GM23248 (cell line): ENCODE results near the gene THBS2. TPM values are rescaled to one million over a fixed set of nuclear protein-coding genes. Genes with fewer than 3 reads are reported as not detected.

Experiments used
- DNase-seq: peaks from one replicate; pipeline ENCODE4 v3.0.0-alpha.2; 2015
- H2AFZ ChIP-seq: fragments of 200-600 bp; sonication (generic); 2 replicates; pipeline ENCODE4 v1.6.1; 2016; ENCODE audit warnings: antibody characterized with exemption
- H3F3A ChIP-seq: fragments of 200-600 bp; sonication (generic); 2 replicates; pipeline ENCODE4 v1.6.1; 2016; ENCODE audit warnings: mild to moderate bottlenecking, antibody characterized with exemption, mixed run types; ENCODE audit not compliant: insufficient read depth
- H3K27ac ChIP-seq: fragments of 200-600 bp; sonication (generic); 2 replicates; pipeline ENCODE4 v1.5.1; 2016; ENCODE audit warnings: mild to moderate bottlenecking
- H3K27me3 ChIP-seq: fragments of 200-600 bp; sonication (generic); replicated peaks from 2 replicates; pipeline ENCODE4 v1.6.1; 2016; ENCODE audit warnings: mild to moderate bottlenecking; ENCODE audit not compliant: insufficient read depth
- H3K36me3 ChIP-seq: fragments of 200-600 bp; sonication (generic); 2 replicates; pipeline ENCODE4 v1.6.1; 2016; ENCODE audit warnings: low read depth, mild to moderate bottlenecking
- H3K4me1 ChIP-seq: fragments of 200-600 bp; sonication (generic); 2 replicates; pipeline ENCODE4 v1.6.1; 2016; ENCODE audit warnings: mild to moderate bottlenecking; ENCODE audit not compliant: insufficient read depth
- H3K4me2 ChIP-seq: fragments of 200-600 bp; sonication (generic); one replicate; pipeline ENCODE4 v1.6.1; 2016; ENCODE audit warnings: mild to moderate bottlenecking; ENCODE audit not compliant: unreplicated experiment
- H3K4me3 ChIP-seq: fragments of 200-600 bp; sonication (generic); 2 replicates; pipeline ENCODE4 v1.5.1; 2016; ENCODE audit warnings: mild to moderate bottlenecking
- H3K79me2 ChIP-seq: fragments of 200-600 bp; sonication (generic); 2 replicates; pipeline ENCODE4 v1.6.1; 2016; ENCODE audit warnings: mild to moderate bottlenecking; ENCODE audit not compliant: insufficient read depth
- H3K9ac ChIP-seq: fragments of 200-600 bp; sonication (generic); 2 replicates; pipeline ENCODE4 v1.6.1; 2016; ENCODE audit warnings: mild to moderate bottlenecking
- H3K9me2 ChIP-seq: fragments of 200-600 bp; sonication (generic); 2 replicates; pipeline ENCODE4 v1.6.1; 2016; ENCODE audit warnings: mixed run types, mild to moderate bottlenecking, moderate library complexity; ENCODE audit not compliant: insufficient read depth
- H3K9me3 ChIP-seq: fragments of 200-600 bp; sonication (generic); one replicate; pipeline ENCODE4 v1.6.1; 2017; ENCODE audit warnings: low read depth
- H4K20me1 ChIP-seq: fragments of 200-600 bp; sonication (generic); 2 replicates; pipeline ENCODE4 v1.6.0; 2016; ENCODE audit not compliant: insufficient read depth
- EZH2 ChIP-seq: fragments of 200-600 bp; sonication (generic); IDR thresholded peaks from 2 replicates; pipeline ENCODE4 v1.6.1; 2018; ENCODE audit warnings: antibody characterized with exemption, mild to moderate bottlenecking; ENCODE audit not compliant: insufficient read depth, poor library complexity, severe bottlenecking
- EZH2phosphoT487 ChIP-seq: fragments of 200-600 bp; sonication (generic); IDR thresholded peaks from 2 replicates; pipeline ENCODE4 v1.6.1; 2018; ENCODE audit warnings: antibody characterized with exemption, moderate library complexity, mild to moderate bottlenecking, low read depth; ENCODE audit not compliant: insufficient read depth
- WGBS, 2 experiments: methylation state at CpG; one replicate each; pipeline ENCODE4 v1.1.6; 2015 to 2017; ENCODE audit warnings: low lambda C conversion rate in 2 of 2, low coverage in 1 of 2; ENCODE audit errors: missing lambda C conversion rate in 2 of 2; 5-methylcytosine and 5-hydroxymethylcytosine counted together
- in situ Hi-C: fragments of 300-500 bp; cut with MboI; formaldehyde crosslinking; loops from 2 replicates; pipeline ENCODE4 v1.15.0; 2020
- polyA plus RNA-seq: library from polyadenylated mRNA; unstranded; fragments of >200 nt; fragmentation: Nextera tagmentation; extraction: Ambion mirVana; gene quantifications from 2 replicates; pipeline ENCODE4 v1.2.1, GENCODE V29; 2016
- total RNA-seq: library from RNA; depleted of rRNA; stranded (reverse); fragments of >200 nt; shearing (Covaris generic); gene quantifications from 2 replicates; pipeline ENCODE4 v1.2.3, GENCODE V29; 2014

The THBS2 gene
- total and polyA plus RNA-seq, 2 experiments from 2014 or later, result 77.8 to 137 TPM

- H3K36me3 ChIP-seq, result peaks cover 31% of the 10 kb centered on the region; the same call in 1 of the 2 replicates
Observed at GRCh38 chr6:169235286-169235685, 18.4 kb downstream of the THBS2 start.

GRCh38 chr6:169234634-169235033, 19.0 kb downstream of the THBS2 start:
- DNase-seq, result no peak
- Histone ChIP-seq H3K27ac (no peak overlapping the region), H3K36me3 (peaks cover 35% of the 10 kb centered on the region; the same call in 1 of the 2 replicates), H3K4me1 (no peaks in the 10 kb centered on the region), H3K4me3 (no peak overlapping the region), H3K9me2 (no peaks in the 10 kb centered on the region), H3F3A (no peaks in the 10 kb centered on the region), H2AFZ (no peak overlapping the region), H4K20me1 (no peaks in the 10 kb centered on the region), H3K79me2 (no peaks in the 10 kb centered on the region), H3K4me2 (no peak overlapping the region), H3K27me3 (no peaks in the 10 kb centered on the region), H3K9ac (no peak overlapping the region), H3K9me3 (no peaks in the 10 kb centered on the region)
- WGBS, 2 experiments, result 94 to 96% methylated on average over 18 of the region's 18 CpGs
- TF ChIP-seq EZH2phosphoT487, result no peak
- in situ Hi-C loops, result no loop called here

More at GRCh38 chr6:169235286-169235685, 18.4 kb downstream of the THBS2 start:
- Histone ChIP-seq H3K4me1 (0 out of 2 replicates have a peak, but pooled peaks cover 1% of the 10 kb centered on the region), H3K9me3 (no peaks in the 10 kb centered on the region), H3K9me2 (no peaks in the 10 kb centered on the region), H3K27ac (no peak overlapping the region), H3K9ac (no peak overlapping the region), H3K4me2 (no peak overlapping the region), H3K27me3 (no peaks in the 10 kb centered on the region), H3F3A (no peaks in the 10 kb centered on the region), H4K20me1 (no peaks in the 10 kb centered on the region), H3K4me3 (no peak overlapping the region), H2AFZ (no peak overlapping the region), H3K79me2 (no peaks in the 10 kb centered on the region)
- WGBS, 2 experiments, result 86 to 95% methylated on average over 11 of the region's 11 CpGs
- DNase-seq, result no peak
- in situ Hi-C loops, result no loop called here
- no peak for TF ChIP-seq EZH2
- no peak for TF ChIP-seq EZH2phosphoT487

GRCh38 chr6:169233832-169234231, 19.8 kb downstream of the THBS2 start:
- TF ChIP-seq EZH2, result no peak
- no peak for TF ChIP-seq EZH2phosphoT487
- Histone ChIP-seq H3K36me3 (peaks cover 30% of the 10 kb centered on the region; the same call in 1 of the 2 replicates), H3K79me2 (no peaks in the 10 kb centered on the region), H2AFZ (no peak overlapping the region), H4K20me1 (no peaks in the 10 kb centered on the region), H3K27ac (no peak overlapping the region), H3K4me3 (no peak overlapping the region), H3K9ac (no peak overlapping the region), H3K4me2 (no peak overlapping the region), H3K9me2 (no peaks in the 10 kb centered on the region), H3F3A (no peaks in the 10 kb centered on the region), H3K4me1 (no peaks in the 10 kb centered on the region), H3K27me3 (no peaks in the 10 kb centered on the region), H3K9me3 (no peaks in the 10 kb centered on the region)
- in situ Hi-C loops, result no loop called here
- DNase-seq, result no peak
- 92 to 97% methylated on average over 6 of the region's 6 CpGs for WGBS, 2 experiments

DNA sequence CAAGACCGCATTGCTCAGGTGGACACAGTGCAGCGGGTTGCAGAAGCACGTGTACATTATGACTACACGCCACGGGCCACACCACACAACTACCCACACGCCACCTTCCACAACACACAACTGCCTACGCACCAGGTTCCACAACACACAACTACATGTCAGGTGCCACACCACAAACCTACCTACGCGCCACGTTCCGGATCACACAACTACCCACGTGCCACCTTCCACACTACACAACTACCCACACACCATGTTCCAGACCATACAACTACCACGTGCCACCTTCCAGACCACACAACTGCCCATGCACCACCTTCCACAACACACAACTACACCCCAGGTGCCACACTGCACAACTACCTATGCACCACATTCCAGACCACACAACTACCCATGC, 20.5 kb downstream of the THBS2 start:
- Histone ChIP-seq H3K27me3 (no peaks in the 10 kb centered on the region), H2AFZ (no peak overlapping the region), H3K79me2 (no peaks in the 10 kb centered on the region), H3K27ac (no peak overlapping the region), H3K9ac (no peak overlapping the region), H3K36me3 (peaks cover 28% of the 10 kb centered on the region; the same call in 1 of the 2 replicates), H3F3A (no peaks in the 10 kb centered on the region), H3K9me2 (no peaks in the 10 kb centered on the region), H3K4me2 (no peak overlapping the region), H3K4me3 (no peak overlapping the region), H4K20me1 (no peaks in the 10 kb centered on the region), H3K9me3 (no peaks in the 10 kb centered on the region), H3K4me1 (no peaks in the 10 kb centered on the region)
- in situ Hi-C loops, result no loop called here
- no peak for TF ChIP-seq EZH2phosphoT487
- no peak for TF ChIP-seq EZH2
- no peak for DNase-seq
- 86 to 92% methylated on average over 12 to 13 of the region's 13 CpGs for WGBS, 2 experiments

GRCh38 chr6:169232507-169232931, 21.1 kb downstream of the THBS2 start:
- Histone ChIP-seq H3K4me1 (no peaks in the 10 kb centered on the region), H3K9me3 (no peaks in the 10 kb centered on the region), H3K79me2 (no peaks in the 10 kb centered on the region), H2AFZ (no peak overlapping the region), H3K9ac (no peak overlapping the region), H3F3A (no peaks in the 10 kb centered on the region), H3K9me2 (no peaks in the 10 kb centered on the region), H3K27ac (no peak overlapping the region), H4K20me1 (no peaks in the 10 kb centered on the region), H3K4me2 (no peak overlapping the region), H3K4me3 (no peak overlapping the region), H3K27me3 (no peaks in the 10 kb centered on the region), H3K36me3 (peaks cover 23% of the 10 kb centered on the region; the same call in 1 of the 2 replicates)
- no peak for TF ChIP-seq EZH2
- TF ChIP-seq EZH2phosphoT487, result no peak
- no peak for DNase-seq
- WGBS, 2 experiments, result 92 to 95% methylated on average over 21 to 22 of the region's 22 CpGs
- in situ Hi-C loops, result no loop called here
